Upper lobe of left lung (tissue), 4 donors: ENCODE results near the gene POLR3G.

Experiments
- CTCF ChIP-seq, 6 experiments: fragments of 450-650 bp in 4 of 6; fragments of 200-600 bp in 2 of 6; sonication (generic) in 2 of 6; IDR thresholded peaks; one replicate each; pipeline ENCODE4 v1.5.1; 2016 to 2019; ENCODE audit warnings: antibody characterized with exemption in 6 of 6
- EP300 ChIP-seq, 4 donors: sonication (generic); formaldehyde crosslinking; IDR thresholded peaks; one replicate each; pipeline ENCODE4 v1.5.1; 2017; ENCODE audit warnings: antibody characterized with exemption in 4 of 4, control low read depth in 2 of 4
- POLR2A ChIP-seq, 4 donors: fragments of 450-650 bp; IDR thresholded peaks; one replicate each; pipeline ENCODE4 v1.5.1; 2016 to 2017; ENCODE audit warnings: antibody characterized with exemption in 4 of 4, mild to moderate bottlenecking in 2 of 4
- POLR2AphosphoS5 ChIP-seq, 2 donors: sonication (generic); formaldehyde crosslinking; IDR thresholded peaks; one replicate each; pipeline ENCODE4 v1.5.1; 2017; ENCODE audit warnings: antibody characterized with exemption in 2 of 2

DNA sequence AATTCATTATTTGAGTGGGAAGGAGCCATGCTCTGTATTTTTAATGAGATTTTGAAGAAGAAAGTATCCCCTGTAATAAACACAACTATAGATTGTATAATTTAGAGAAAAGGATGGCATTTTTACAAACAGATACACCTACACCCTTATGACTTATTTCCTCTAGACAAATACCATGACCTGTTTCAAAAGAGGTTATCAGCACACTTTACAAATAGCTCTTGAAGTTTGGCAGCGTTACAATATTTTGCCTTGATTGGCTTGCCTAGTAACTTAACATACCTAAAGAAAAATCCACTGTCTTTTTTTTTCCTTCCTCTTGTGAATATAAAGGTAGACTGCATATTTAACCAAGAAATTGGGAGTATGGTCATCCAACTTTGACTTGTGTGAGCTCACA, 36.6 kb upstream of the POLR3G start:
- TF ChIP-seq CTCF (IDR thresholded peaks at IDR 0.05) (no peak), POLR2A (IDR thresholded peaks at IDR 0.05) (no peak), POLR2AphosphoS5 (IDR thresholded peaks at IDR 0.05) (no peak), EP300 (IDR thresholded peaks at IDR 0.05) (no peak)
